Left ventricle myocardium superior (tissue), 1 donor: ENCODE measurements around the gene MRPL57. TPM values are rescaled to one million over a fixed set of nuclear protein-coding genes. Genes with fewer than 3 reads are reported as not detected.

Source experiments
- ATAC-seq: fragments of 200-7000 bp; cut with Tn5 transposase; one replicate; pipeline ENCODE4 v1.9.1; 2020; ENCODE audit warnings: mild to moderate bottlenecking, moderate library complexity
- DNase-seq: peaks from one replicate; pipeline ENCODE4 v3.0.0-alpha.2; 2020
- intact Hi-C: fragments of 100-400 bp; cut with micrococcal nuclease; formaldehyde crosslinking; loops from one replicate; pipeline ENCODE4 v1.11.0; 2022
- total RNA-seq: library from RNA; stranded (reverse); fragmentation: NEBNext Ultra II Directional; extraction: Animal tissue kit (Norgen Biotek cat#: 25700); gene quantifications from one replicate; pipeline ENCODE4 v1.2.1, GENCODE V29; 2021
- donor health status: DM: no; HTN: yes; CAD: no; lungs with severe emphysema.

Gene MRPL57
- total RNA-seq, 1 donor from 2014 or later, result 23.7 TPM

DNA sequence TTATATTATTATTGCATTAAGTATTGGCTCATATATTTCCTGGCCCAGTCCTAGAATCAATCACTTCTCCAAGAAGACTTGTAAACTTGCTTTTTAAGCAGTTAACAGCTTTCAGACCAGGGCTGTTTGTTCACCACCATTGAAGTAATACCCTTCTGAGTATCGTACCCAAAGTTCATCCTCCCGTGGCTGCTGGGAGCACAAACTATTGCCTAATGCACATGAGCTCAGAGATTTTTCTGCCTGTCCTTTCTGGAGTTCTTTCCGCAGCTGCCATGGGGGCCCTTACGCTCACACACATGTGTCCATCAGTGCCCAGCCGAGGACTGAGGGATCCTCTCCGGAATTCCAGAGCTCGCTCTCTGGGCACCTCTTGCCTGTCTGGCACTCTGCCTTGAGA is 51.5 kb downstream of the MRPL57 start:
- intact Hi-C loops, result no loop called here
- ATAC-seq (no peak), DNase-seq (no peak)

Other genes starting within 250 kb of the MRPL57 start
- gene LATS2, start 115.1 kb upstream of the MRPL57 start, total RNA-seq, result 25.1 TPM
- 263 TPM for gene SAP18, start 36.5 kb upstream of the MRPL57 start, total RNA-seq
- gene SKA3, start 106 bp upstream of the MRPL57 start, total RNA-seq, result 0.12 TPM